ENCODE measurements around the gene ZNF576. TPM values are rescaled to one million over a fixed set of nuclear protein-coding genes. Genes with fewer than 3 reads are reported as not detected.

The ZNF576 gene
- total RNA-seq, 2 experiments from 2014 or later = 12.6 to 14.1 TPM

DNA sequence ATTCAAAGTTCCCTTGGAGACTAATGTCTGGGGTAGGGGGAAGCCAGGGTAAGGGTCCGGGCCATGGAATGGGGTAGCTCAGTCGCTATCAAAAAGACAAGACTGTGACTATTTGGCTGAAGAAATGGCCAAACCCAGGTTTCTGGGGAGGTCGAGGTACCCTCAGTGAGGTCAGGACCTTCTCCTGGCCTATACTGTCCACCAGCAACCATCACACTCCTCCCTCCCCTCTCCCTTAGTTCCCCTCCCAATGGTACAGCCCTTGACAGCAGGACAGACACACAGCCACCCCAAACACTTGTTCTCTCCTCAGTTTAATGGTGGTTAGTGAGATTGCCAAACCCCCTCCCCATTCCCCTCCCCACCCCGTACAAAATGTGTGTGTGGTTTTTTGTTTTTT is 25.7 kb downstream of the ZNF576 start:
- Mint-ChIP-seq H3K36me3 (no peaks in the 10 kb centered on the region), H3K4me3 (no peak overlapping the region), H3K27ac (no peak overlapping the region), H3K27me3 (peaks cover 6% of the 10 kb centered on the region), H3K9me3 (no peaks in the 10 kb centered on the region), H3K4me1 (ENCODE audit: low read depth) (peaks cover 22% of the 10 kb centered on the region)
- CTCF ChIA-PET = no interaction called here
- DNase-seq = no peak
- POLR2A ChIA-PET = no interaction called here
- intact Hi-C loops (cut with micrococcal nuclease) = no loop called here

GRCh38 chr19:43622956-43623355 is 26.6 kb downstream of the ZNF576 start:
- Mint-ChIP-seq H3K4me1 (ENCODE audit: low read depth) (peaks cover 22% of the 10 kb centered on the region), H3K36me3 (no peaks in the 10 kb centered on the region), H3K27me3 (peaks cover 8% of the 10 kb centered on the region), H3K9me3 (no peaks in the 10 kb centered on the region), H3K4me3 (no peak overlapping the region), H3K27ac (no peak overlapping the region)
- intact Hi-C loops (cut with micrococcal nuclease) = no loop called here
- ChIA-PET CTCF (interaction anchor here (1.2 kb wide), 1 partner anchor 176 kb away, joined by 3 read pairs; no protein-coding TSS in a partner anchor), POLR2A (no interaction called here)
- DNase-seq = no peak

GRCh38 chr19:43623889-43624670 is 27.7 kb downstream of the ZNF576 start:
- DNase-seq = peak; percentile 37
- CTCF ChIA-PET = interaction anchor here (1.2 kb wide), 2 partner anchors 44 to 177 kb away, joined by 3 to 4 read pairs; no protein-coding TSS in a partner anchor
- H3K27me3 Mint-ChIP-seq = peaks cover 8% of the 10 kb centered on the region
- peaks cover 21% of the 10 kb centered on the region for H3K4me1 Mint-ChIP-seq (ENCODE audit: low read depth)
- H3K36me3 Mint-ChIP-seq = no peaks in the 10 kb centered on the region
- POLR2A ChIA-PET = no interaction called here
- intact Hi-C loops (cut with micrococcal nuclease) = no loop called here
- no peak overlapping the region for H3K27ac Mint-ChIP-seq
- H3K4me3 Mint-ChIP-seq = no peak overlapping the region
- no peaks in the 10 kb centered on the region for H3K9me3 Mint-ChIP-seq

DNA sequence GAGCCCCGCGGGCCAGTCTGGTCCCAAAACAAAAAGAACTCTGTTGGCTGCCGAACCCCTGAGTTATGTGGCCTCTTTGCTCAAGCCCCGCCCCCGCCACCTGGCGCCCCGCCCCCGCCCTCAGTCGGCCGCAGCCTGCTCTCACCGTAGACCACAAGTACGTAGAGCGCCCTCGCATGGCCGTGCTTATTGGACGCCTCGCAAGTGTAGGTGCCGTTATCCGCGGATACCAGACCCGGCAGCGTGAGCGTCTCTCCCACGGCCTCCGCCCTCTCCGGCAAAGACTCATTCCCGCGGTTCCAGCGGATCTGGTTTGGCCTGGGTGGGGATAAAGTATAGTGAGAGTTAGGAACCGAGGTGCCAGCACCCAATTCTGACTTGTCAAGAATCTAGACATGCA is 28.5 kb downstream of the ZNF576 start:
- Mint-ChIP-seq H3K27ac (no peak overlapping the region), H3K4me3 (no peak overlapping the region), H3K36me3 (no peaks in the 10 kb centered on the region), H3K9me3 (no peaks in the 10 kb centered on the region), H3K27me3 (peaks cover 8% of the 10 kb centered on the region), H3K4me1 (ENCODE audit: low read depth) (peaks cover 20% of the 10 kb centered on the region)
- DNase-seq = peak; percentile 94
- ChIA-PET CTCF (interaction anchor here (2.0 kb wide), 1 partner anchor 69 kb away, joined by 11 read pairs; no protein-coding TSS in a partner anchor), POLR2A (no interaction called here)
- intact Hi-C loops (cut with micrococcal nuclease) = no loop called here

GRCh38 chr19:43625918-43626579 is 29.7 kb downstream of the ZNF576 start:
- Mint-ChIP-seq H3K4me3 (no peak overlapping the region), H3K27ac (no peak overlapping the region), H3K9me3 (no peaks in the 10 kb centered on the region), H3K4me1 (ENCODE audit: low read depth) (peaks cover 10% of the 10 kb centered on the region), H3K36me3 (no peaks in the 10 kb centered on the region), H3K27me3 (peaks cover 8% of the 10 kb centered on the region)
- POLR2A ChIA-PET = no interaction called here
- peak; percentile 59 for DNase-seq
- CTCF ChIA-PET = interaction anchor here (0.6 to 2.0 kb wide), 6 partner anchors 14 to 186 kb away, joined by 3 to 11 read pairs (median 4); no protein-coding TSS in a partner anchor
- intact Hi-C loops (cut with micrococcal nuclease) = no loop called here

- intact Hi-C loops (cut with micrococcal nuclease) = no loop called here
- Mint-ChIP-seq H3K36me3 (no peaks in the 10 kb centered on the region), H3K9me3 (no peaks in the 10 kb centered on the region), H3K27me3 (peaks cover 8% of the 10 kb centered on the region), H3K4me1 (ENCODE audit: low read depth) (peaks cover 8% of the 10 kb centered on the region), H3K4me3 (no peak overlapping the region), H3K27ac (no peak overlapping the region)
- POLR2A ChIA-PET = interaction anchor here (1.1 kb wide), 1 partner anchor 31 kb away, joined by 3 read pairs; the partner anchor contains the start of genes IRGQ and ZNF576
- no peak for DNase-seq
- CTCF ChIA-PET = interaction anchor here (0.7 to 2.0 kb wide), 4 partner anchors 27 to 187 kb away, joined by 3 to 11 read pairs (median 4); no protein-coding TSS in a partner anchor
Observed at GRCh38 chr19:43626838-43627237, 30.4 kb downstream of the ZNF576 start.

DNA sequence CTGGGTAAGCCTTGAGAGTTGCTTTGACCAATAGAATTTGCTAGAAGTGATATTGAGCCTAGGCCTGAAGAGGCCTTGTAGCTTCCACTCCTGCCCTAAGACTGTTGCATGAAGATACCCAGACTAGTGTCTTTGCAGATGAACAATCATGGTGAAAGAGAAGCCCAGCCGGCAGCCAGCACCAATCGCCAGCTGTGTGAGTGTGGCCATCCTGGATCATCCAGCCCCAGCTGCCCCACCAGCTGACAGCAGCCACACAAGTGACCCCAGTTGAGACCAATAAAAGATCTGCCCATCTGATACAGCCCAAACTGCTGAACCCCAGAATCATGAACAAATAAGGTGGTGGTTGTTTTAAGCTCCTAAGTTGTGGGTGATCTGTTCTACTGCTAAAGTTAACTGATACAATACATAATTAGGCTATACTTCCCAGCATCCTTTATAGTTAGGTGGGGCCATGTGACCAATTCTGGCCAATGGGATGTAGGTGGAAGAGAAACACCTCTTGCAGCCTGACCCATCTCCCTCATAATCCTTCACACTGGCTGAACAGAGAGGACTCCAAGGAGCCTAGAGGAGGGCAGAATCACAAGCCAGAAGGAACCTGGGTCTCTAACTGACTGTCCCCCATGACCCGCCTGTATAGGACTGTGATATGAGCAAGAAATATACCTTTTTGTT is 32.4 kb downstream of the ZNF576 start:
- Mint-ChIP-seq H3K4me1 (ENCODE audit: low read depth) (peaks cover 8% of the 10 kb centered on the region), H3K27ac (no peak overlapping the region), H3K36me3 (no peaks in the 10 kb centered on the region), H3K4me3 (no peak overlapping the region), H3K9me3 (no peaks in the 10 kb centered on the region), H3K27me3 (peaks cover 8% of the 10 kb centered on the region)
- intact Hi-C loops (cut with micrococcal nuclease) = no loop called here
- no peak for DNase-seq
- ChIA-PET POLR2A (no interaction called here), CTCF (interaction anchor here (0.6 to 1.0 kb wide), 2 partner anchors 34 to 1378 kb away, joined by 3 to 4 read pairs; no protein-coding TSS in a partner anchor)

GRCh38 chr19:43631491-43631890 is 35.1 kb downstream of the ZNF576 start:
- H3K4me1 Mint-ChIP-seq (ENCODE audit: low read depth) = peaks cover 2% of the 10 kb centered on the region
- POLR2A ChIA-PET = no interaction called here
- H3K4me3 Mint-ChIP-seq = no peak overlapping the region
- intact Hi-C loops (cut with micrococcal nuclease) = no loop called here
- CTCF ChIA-PET = no interaction called here
- no peaks in the 10 kb centered on the region for H3K36me3 Mint-ChIP-seq
- DNase-seq = no peak
- H3K9me3 Mint-ChIP-seq = no peaks in the 10 kb centered on the region
- H3K27ac Mint-ChIP-seq = no peak overlapping the region
- peaks cover 9% of the 10 kb centered on the region for H3K27me3 Mint-ChIP-seq

- Mint-ChIP-seq H3K4me3 (no peak overlapping the region), H3K36me3 (no peaks in the 10 kb centered on the region), H3K4me1 (ENCODE audit: low read depth) (peaks cover 2% of the 10 kb centered on the region), H3K9me3 (no peaks in the 10 kb centered on the region), H3K27me3 (peaks cover 13% of the 10 kb centered on the region), H3K27ac (no peak overlapping the region)
- ChIA-PET CTCF (interaction anchor here (0.7 kb wide), 1 partner anchor 119 kb away, joined by 3 read pairs; no protein-coding TSS in a partner anchor), POLR2A (interaction anchor here (0.6 kb wide), 1 partner anchor 1198 kb away, joined by 4 read pairs; no protein-coding TSS in a partner anchor)
- DNase-seq = no peak
- intact Hi-C loops (cut with micrococcal nuclease) = no loop called here
Observed at GRCh38 chr19:43633520-43633919, 37.1 kb downstream of the ZNF576 start.

DNA sequence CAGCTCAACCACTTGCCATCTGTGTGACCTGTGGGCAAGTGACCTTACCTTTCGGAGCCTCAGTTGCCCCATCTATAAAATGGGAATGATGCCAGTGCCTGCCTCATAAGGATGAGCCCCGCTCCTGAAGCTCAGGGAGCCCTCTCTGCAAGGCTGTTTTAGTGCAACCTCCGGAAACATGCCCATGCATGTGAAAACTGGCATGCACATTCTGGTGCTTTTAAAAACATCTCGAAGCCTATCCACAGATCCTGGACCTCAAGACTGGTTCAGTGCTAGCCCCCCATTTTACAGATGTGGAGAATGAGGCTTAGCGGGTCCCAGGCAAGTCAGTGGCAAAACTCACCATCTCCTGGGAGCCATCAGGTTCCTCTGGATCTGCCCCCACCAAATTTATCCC is 37.7 kb downstream of the ZNF576 start:
- no peak overlapping the region for H3K4me3 Mint-ChIP-seq
- CTCF ChIA-PET = interaction anchor here (0.7 kb wide), 1 partner anchor 118 kb away, joined by 3 read pairs; no protein-coding TSS in a partner anchor
- H3K27ac Mint-ChIP-seq = no peak overlapping the region
- peaks cover 5% of the 10 kb centered on the region for H3K4me1 Mint-ChIP-seq (ENCODE audit: low read depth)
- no peak for DNase-seq
- POLR2A ChIA-PET = interaction anchor here (0.6 kb wide), 1 partner anchor 1198 kb away, joined by 4 read pairs; no protein-coding TSS in a partner anchor
- no peaks in the 10 kb centered on the region for H3K9me3 Mint-ChIP-seq
- peaks cover 19% of the 10 kb centered on the region for H3K27me3 Mint-ChIP-seq
- intact Hi-C loops (cut with micrococcal nuclease) = no loop called here
- H3K36me3 Mint-ChIP-seq = no peaks in the 10 kb centered on the region

DNA sequence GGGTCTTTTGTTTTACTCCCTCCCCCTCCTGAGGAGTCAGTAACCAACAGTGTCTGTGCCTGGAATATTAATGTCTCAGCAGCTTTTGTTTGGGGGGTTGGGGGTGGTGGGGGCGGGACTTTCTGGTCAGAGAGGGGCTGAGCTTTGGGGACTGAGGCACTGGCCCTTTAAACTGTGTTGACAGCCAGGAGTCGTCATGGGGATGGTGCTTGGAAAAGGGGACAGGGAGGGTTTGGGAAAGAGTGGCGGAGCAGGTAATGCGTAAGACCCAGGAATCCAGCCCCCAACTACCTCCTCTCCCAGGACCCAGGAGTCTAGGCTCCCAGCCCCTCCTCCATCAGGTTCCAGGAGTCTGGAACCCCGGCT is 38.1 kb downstream of the ZNF576 start:
- peaks cover 7% of the 10 kb centered on the region for H3K4me1 Mint-ChIP-seq (ENCODE audit: low read depth)
- H3K27me3 Mint-ChIP-seq = peaks cover 20% of the 10 kb centered on the region
- POLR2A ChIA-PET = no interaction called here
- DNase-seq = no peak
- intact Hi-C loops (cut with micrococcal nuclease) = no loop called here
- H3K4me3 Mint-ChIP-seq = no peak overlapping the region
- H3K27ac Mint-ChIP-seq = no peak overlapping the region
- CTCF ChIA-PET = interaction anchor here (0.7 kb wide), 1 partner anchor 34 kb away, joined by 3 read pairs; no protein-coding TSS in a partner anchor
- no peaks in the 10 kb centered on the region for H3K9me3 Mint-ChIP-seq
- no peaks in the 10 kb centered on the region for H3K36me3 Mint-ChIP-seq

All from activated CD4-positive, alpha-beta memory T cell treated with anti-CD3 and anti-CD28 coated beads for 36 hours (primary cell).